ENCODE data around the gene PPFIA2. TPM values are rescaled to one million over a fixed set of nuclear protein-coding genes. Genes with fewer than 3 reads are reported as not detected.

PPFIA2 gene
- total RNA-seq, 4 donors from 2014 or later: 1.5 to 4.3 (median 2.5) TPM

DNA sequence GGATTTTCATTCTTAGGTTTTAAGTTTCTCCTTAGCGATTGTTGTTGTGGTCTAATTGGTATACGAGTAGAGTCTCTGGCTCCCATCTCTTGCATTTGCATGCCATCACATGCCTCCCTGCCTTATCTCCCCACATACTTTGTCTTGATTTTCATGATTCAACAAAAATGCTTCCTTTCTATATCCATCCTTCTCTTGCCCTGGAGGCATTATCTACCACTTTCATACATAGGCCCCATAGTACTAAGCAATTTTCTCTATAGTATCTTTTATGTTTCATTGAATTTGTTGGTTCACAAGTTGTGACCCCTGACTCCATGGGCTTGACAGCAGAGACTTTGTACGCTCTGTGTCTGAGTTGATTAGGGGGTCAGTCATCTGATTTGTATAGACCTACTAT, 455.2 kb downstream of the PPFIA2 start:
- TF ChIP-seq, protein P1, sequence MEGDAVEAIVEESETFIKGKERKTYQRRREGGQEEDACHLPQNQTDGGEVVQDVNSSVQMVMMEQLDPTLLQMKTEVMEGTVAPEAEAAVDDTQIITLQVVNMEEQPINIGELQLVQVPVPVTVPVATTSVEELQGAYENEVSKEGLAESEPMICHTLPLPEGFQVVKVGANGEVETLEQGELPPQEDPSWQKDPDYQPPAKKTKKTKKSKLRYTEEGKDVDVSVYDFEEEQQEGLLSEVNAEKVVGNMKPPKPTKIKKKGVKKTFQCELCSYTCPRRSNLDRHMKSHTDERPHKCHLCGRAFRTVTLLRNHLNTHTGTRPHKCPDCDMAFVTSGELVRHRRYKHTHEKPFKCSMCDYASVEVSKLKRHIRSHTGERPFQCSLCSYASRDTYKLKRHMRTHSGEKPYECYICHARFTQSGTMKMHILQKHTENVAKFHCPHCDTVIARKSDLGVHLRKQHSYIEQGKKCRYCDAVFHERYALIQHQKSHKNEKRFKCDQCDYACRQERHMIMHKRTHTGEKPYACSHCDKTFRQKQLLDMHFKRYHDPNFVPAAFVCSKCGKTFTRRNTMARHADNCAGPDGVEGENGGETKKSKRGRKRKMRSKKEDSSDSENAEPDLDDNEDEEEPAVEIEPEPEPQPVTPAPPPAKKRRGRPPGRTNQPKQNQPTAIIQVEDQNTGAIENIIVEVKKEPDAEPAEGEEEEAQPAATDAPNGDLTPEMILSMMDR (IDR thresholded peaks at IDR 0.05; ENCODE audit: low read depth): no peak

- TF ChIP-seq, protein P1 (IDR thresholded peaks at IDR 0.05; ENCODE audit: low read depth): no peak
Measured at GRCh38 chr12:81300454-81300853, 458.7 kb downstream of the PPFIA2 start.

DNA sequence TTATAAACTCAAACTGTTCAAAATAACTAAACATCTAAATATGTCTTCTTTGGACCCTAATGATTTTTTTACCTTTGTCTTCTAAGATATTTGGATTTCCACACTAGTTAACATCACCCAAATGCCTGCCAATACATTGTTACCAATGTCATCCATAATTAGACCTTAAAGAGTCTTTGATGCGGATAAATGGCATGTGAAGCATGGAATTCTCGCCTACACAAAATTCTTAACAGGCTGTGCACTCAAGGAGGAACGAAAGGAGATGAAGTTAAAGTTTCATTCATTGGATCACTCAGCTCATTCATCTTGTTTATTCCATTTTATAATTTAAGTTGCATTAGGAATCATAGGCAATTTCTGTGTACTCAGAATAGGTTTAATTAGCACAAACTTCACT, 461.5 kb downstream of the PPFIA2 start:
- TF ChIP-seq, protein P1 (IDR thresholded peaks at IDR 0.05; ENCODE audit: low read depth): no peak

- TF ChIP-seq, protein P1 (IDR thresholded peaks at IDR 0.05; ENCODE audit: low read depth): no peak
Measured at GRCh38 chr12:81296556-81297305, 462.4 kb downstream of the PPFIA2 start.

DNA sequence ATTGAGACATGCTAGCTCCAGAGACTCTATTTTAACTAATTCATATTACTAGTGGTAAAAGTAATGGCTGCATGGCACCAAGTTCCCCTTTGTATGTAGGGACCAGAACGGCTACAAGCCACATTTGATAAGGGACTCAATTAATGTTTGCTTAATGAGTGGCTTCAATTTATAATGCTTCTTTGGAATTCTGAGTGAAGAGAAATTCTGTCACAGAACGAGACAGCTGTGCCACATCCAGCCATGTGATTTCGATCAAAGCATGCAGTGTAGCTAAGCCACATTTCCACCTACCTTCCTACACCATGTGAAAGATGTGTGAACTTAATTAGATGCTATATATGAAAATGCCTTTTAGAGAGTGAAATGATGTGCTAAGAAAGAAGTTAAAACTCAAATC, 463.9 kb downstream of the PPFIA2 start:
- TF ChIP-seq, protein P1 (IDR thresholded peaks at IDR 0.05; ENCODE audit: low read depth): no peak

GRCh38 chr12:81294325-81295190, 464.6 kb downstream of the PPFIA2 start:
- TF ChIP-seq, protein P1 (IDR thresholded peaks at IDR 0.05; ENCODE audit: low read depth): no peak

- TF ChIP-seq, protein P1 (IDR thresholded peaks at IDR 0.05; ENCODE audit: low read depth): no peak
Measured at GRCh38 chr12:81288651-81289050, 470.5 kb downstream of the PPFIA2 start.

Data from subcutaneous adipose tissue (tissue), 4 donors.